ENCODE data around the gene DOCK8. TPM values are rescaled to one million over a fixed set of nuclear protein-coding genes. Genes with fewer than 3 reads are reported as not detected.

DOCK8 gene
- total RNA-seq, 1 experiment from 2014 or later, result 0.37 TPM

- TF ChIP-seq CTCF (IDR thresholded peaks at IDR 0.05 in 2 of 3, conservative IDR thresholded peaks at IDR 0.05 in 1 of 3; ENCODE audit: borderline replicate concordance in 1 of 3, insufficient read depth in 1 of 3, low read depth in 2 of 3, low read length in 2 of 3) (no peak), EGR1 (IDR thresholded peaks at IDR 0.05; ENCODE audit: low read depth) (no peak), SRF (IDR thresholded peaks at IDR 0.05; ENCODE audit: low read depth) (no peak), POLR2A (IDR thresholded peaks at IDR 0.05; ENCODE audit: borderline replicate concordance, extremely low read depth, insufficient read depth, insufficient read length) (no peak)
These were observed 64.0 kb downstream of the DOCK8 start (continued) for GRCh38 chr9:278651-279050.

GRCh38 chr9:279674-280073 is 65.0 kb downstream of the DOCK8 start:
- intact Hi-C loops (cut with micrococcal nuclease), result no loop called here
- Histone ChIP-seq H3K9me2 (ENCODE audit: insufficient read depth) (no peaks in the 10 kb centered on the region), H2AFZ (ENCODE audit: low read depth, low read length, poor library complexity, severe bottlenecking) (no peak overlapping the region), H3K79me2 (ENCODE audit: insufficient read depth, low read length) (no peaks in the 10 kb centered on the region), H4K20me1 (ENCODE audit: insufficient read depth) (no peaks in the 10 kb centered on the region), H3K27me3 (ENCODE audit: insufficient read depth, low read length) (no peaks in the 10 kb centered on the region), H3K36me3 (ENCODE audit: control insufficient read depth in 1 of 2, insufficient read depth in 2 of 2, low read length in 2 of 2) (no peaks in the 10 kb centered on the region), H3K4me2 (ENCODE audit: low read length) (no peak overlapping the region), H3K27ac (ENCODE audit: low read depth, low read length) (no peak overlapping the region), H3K9me3 (ENCODE audit: control insufficient read depth in 1 of 2, insufficient read depth in 1 of 2, low read depth in 1 of 2, low read length in 2 of 2) (no peaks in the 10 kb centered on the region), H3K4me1 (ENCODE audit: control insufficient read depth in 1 of 2, insufficient read depth in 2 of 2, low read length in 2 of 2) (no peaks in the 10 kb centered on the region), H3K9ac (ENCODE audit: low read length) (no peak overlapping the region), H3K4me3 (replicated peaks in 1 of 2; ENCODE audit: low read depth in 1 of 2, low read length in 2 of 2) (no peak overlapping the region)
- ATAC-seq (no peak), DNase-seq (ENCODE audit: low read depth, low spot score) (no peak)
- CTCF ChIA-PET, result no interaction called here
- POLR2A ChIA-PET, result no interaction called here
- BruUV-seq (replicated peaks), result no TSS peak
- RAD21 ChIA-PET (ENCODE audit: low non-redundant PET in 1 of 2, low total read pairs in 2 of 2, uncharacterized antibody in 2 of 2, unreplicated experiment in 2 of 2), result no interaction called here
- TF ChIP-seq ZNF274 (IDR thresholded peaks at IDR 0.05; ENCODE audit: low read depth, low read length) (no peak), POLR2A (IDR thresholded peaks at IDR 0.05; ENCODE audit: borderline replicate concordance, extremely low read depth, insufficient read depth, insufficient read length) (no peak), EZH2phosphoT487 (IDR thresholded peaks at IDR 0.05; ENCODE audit: borderline replicate concordance) (no peak), CTCF (IDR thresholded peaks at IDR 0.05 in 2 of 3, conservative IDR thresholded peaks at IDR 0.05 in 1 of 3; ENCODE audit: borderline replicate concordance in 1 of 3, insufficient read depth in 1 of 3, low read depth in 2 of 3, low read length in 2 of 3) (no peak), SP1 (IDR thresholded peaks at IDR 0.05; ENCODE audit: low read depth) (no peak), ELF1 (IDR thresholded peaks at IDR 0.05; ENCODE audit: borderline replicate concordance, low read depth) (no peak), SRF (IDR thresholded peaks at IDR 0.05; ENCODE audit: low read depth) (no peak), CEBPB (IDR thresholded peaks at IDR 0.05; ENCODE audit: low read depth) (no peak), ZBTB33 (IDR thresholded peaks at IDR 0.05; ENCODE audit: extremely low read depth, insufficient replicate concordance, low read length) (no peak), YY1 (IDR thresholded peaks at IDR 0.05; ENCODE audit: extremely low read depth, insufficient replicate concordance, low read depth, low read length) (no peak)
- TF ChIP-seq, protein P1, sequence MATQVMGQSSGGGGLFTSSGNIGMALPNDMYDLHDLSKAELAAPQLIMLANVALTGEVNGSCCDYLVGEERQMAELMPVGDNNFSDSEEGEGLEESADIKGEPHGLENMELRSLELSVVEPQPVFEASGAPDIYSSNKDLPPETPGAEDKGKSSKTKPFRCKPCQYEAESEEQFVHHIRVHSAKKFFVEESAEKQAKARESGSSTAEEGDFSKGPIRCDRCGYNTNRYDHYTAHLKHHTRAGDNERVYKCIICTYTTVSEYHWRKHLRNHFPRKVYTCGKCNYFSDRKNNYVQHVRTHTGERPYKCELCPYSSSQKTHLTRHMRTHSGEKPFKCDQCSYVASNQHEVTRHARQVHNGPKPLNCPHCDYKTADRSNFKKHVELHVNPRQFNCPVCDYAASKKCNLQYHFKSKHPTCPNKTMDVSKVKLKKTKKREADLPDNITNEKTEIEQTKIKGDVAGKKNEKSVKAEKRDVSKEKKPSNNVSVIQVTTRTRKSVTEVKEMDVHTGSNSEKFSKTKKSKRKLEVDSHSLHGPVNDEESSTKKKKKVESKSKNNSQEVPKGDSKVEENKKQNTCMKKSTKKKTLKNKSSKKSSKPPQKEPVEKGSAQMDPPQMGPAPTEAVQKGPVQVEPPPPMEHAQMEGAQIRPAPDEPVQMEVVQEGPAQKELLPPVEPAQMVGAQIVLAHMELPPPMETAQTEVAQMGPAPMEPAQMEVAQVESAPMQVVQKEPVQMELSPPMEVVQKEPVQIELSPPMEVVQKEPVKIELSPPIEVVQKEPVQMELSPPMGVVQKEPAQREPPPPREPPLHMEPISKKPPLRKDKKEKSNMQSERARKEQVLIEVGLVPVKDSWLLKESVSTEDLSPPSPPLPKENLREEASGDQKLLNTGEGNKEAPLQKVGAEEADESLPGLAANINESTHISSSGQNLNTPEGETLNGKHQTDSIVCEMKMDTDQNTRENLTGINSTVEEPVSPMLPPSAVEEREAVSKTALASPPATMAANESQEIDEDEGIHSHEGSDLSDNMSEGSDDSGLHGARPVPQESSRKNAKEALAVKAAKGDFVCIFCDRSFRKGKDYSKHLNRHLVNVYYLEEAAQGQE (IDR thresholded peaks at IDR 0.05; ENCODE audit: low read depth), result no peak
- TF ChIP-seq, protein P2, sequence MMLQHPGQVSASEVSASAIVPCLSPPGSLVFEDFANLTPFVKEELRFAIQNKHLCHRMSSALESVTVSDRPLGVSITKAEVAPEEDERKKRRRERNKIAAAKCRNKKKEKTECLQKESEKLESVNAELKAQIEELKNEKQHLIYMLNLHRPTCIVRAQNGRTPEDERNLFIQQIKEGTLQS (IDR thresholded peaks at IDR 0.05), result no peak
- TF ChIP-seq, protein P3, sequence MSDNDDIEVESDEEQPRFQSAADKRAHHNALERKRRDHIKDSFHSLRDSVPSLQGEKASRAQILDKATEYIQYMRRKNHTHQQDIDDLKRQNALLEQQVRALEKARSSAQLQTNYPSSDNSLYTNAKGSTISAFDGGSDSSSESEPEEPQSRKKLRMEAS (IDR thresholded peaks at IDR 0.05), result no peak

Data from HCT116 (cell line).